NCI-H526 (cell line): ENCODE measurements around the gene DNAJC15.

ENCODE experiments used
- DNase-seq, 2 experiments: peaks; one replicate each; lab custom pipeline; 2025; lab: John Stamatoyannopoulos, UW

The DNAJC15 gene

DNA sequence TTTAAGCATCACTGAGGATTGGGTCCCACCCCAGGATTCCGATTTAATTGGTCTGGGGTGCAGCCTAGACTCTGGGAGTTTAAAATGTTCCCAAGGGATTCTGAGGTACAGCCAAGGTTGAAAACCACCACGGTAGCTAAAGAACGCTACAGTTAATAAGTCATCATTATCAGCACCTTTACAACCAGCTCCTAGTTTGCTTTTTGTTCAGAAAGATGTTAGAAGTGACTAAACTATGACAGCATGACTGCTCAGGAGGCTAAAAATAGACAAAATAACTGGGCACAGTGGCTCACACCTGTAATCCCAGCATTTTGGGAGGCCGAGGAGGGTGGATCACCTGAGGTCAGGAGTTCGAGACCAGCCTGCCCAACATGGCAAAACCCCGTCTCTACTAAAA lies 19.7 kb upstream of the DNAJC15 start:
- no peak for DNase-seq

DNA sequence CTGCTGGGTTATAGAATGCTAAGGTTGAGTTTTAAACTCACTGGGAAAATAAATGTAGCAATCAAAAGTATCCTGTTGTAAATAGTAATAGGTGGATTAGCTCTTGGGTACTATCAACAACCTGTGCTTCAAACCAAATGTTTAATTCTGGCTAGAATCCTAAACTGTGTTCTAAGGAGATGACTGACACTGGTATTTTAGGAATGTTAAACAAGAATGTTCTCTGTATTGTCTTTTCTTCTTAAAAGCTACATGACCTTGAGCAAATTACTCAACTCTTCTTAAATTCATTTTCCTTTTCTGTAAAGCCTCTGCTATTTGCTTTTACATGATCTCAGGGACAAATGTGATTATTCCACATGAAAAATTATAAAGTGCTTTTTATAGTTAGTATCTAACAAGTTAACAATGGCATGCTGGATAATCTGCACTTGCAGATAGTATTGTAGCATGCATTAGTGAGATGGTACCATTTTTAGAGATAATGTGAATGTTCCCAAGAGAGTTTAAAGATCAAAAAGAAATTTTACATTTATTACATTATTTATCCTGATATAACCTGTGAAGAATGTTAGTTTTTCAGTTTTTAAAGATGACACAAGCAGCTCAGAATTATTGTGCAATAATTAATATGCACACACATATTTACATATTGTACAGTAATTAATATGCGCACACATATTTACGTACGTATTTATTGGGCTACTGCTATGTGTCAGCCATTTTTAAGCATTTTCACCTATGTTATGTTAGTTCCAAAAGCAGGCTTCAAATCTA lies 17.7 kb upstream of the DNAJC15 start:
- DNase-seq: no peak

DNA sequence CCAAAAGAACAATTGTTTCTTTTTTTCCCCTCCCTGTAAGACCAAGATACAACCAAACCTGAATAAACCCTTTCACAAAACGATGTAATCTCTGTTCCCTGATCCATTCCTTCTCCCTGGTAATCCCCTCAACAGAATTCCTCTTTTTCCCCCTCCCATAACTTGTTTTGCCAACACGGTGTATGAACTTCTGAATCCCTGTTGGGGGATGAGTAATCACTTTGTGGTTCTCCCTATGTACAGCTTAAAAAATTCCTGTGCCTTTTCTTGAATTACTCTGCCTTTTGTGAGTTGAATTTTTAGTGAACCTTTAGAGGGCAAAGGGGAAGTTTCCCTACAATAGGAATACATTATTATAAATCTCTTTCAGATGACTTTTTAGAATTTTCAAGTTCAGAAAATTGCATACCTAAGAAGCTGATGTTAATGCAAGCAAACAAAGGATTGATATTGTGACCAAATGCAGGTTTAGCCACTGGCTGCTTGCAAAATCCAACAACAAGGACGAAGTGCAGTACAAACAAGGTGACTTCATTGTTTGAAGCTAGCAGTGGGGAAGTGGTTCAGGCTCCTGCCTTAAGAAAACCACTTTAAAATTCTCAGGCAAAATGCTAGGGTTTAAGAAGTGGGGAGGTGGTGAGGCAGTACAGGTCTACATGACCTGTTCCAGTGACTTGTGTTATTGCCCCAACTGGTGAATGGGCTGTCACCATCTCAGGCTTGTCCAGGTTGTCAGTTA lies 16.3 kb upstream of the DNAJC15 start:
- no peak for DNase-seq

DNA sequence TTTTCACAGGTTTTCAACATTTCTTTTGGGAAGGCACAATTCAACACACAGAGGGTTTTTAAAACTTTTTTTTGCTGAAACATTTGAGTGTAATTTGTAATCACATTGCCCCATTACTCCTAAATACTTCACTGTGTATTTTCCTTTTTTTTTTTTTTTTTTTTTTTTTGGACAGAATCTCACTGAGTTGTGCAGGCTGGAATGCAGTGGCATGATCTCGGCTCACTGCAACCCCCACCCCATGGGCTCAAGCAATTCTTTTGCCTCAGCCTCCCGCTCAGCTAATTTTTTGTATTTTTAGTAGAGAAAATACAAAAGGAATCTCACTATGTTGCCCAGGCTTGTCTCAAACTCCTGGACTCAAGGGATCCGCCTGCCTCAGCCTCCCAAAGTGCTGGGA lies 14.8 kb upstream of the DNAJC15 start:
- no peak for DNase-seq

DNA sequence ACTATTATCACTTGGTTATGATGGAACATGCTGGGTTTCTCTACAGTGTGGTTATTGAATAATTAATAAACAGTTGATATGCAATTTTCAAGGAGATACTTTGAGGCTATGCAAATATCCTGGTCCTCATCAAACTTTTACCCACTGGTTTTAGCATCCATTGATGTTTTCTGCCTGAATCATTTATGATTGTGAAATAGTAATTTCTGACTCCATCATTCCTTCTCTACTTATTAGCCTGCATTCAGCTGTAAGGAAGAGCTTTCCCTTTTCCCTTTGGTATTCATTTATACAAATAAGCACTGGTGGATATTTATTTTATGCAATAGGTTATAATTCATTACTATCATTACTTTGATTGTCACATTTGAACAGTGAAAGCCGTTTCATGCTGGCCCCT lies 13.9 kb upstream of the DNAJC15 start:
- no peak for DNase-seq

DNA sequence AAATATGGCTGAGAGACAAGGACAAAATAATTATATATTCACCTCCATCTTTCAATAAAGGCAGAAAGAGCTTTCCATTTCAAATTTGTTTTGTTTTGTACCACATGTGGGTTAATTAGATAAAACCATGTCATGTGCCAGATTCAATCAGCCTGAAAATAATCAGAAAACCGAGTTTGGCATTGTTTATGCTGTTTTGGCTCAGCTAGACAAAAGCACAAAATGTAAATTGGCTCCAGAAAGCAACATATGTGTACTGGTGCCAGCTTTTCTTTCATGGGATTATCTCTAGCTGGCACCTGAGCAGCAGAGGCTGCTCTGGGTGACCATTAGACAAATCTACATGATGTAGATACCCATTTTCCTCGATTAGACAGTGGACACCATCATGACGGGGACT lies 9.2 kb upstream of the DNAJC15 start:
- DNase-seq: no peak

DNA sequence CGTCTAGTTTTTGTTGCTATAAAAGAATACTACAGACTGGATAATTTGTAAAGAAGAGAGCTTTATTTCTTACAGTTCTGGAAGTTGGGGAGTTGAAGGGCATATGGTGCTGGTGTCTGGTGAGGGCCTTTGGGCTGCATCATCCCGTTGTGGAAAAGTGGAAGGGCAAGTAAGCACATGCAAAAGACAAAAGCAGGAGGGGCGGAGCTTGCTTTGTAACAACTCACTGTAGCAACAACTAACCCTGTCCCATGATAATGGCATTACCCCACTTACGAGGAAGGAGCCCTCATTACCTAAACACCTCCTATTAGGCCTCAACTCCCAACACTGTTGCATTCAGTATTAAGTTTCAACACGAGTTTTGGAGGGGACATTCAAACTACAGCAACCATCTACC lies 7.2 kb upstream of the DNAJC15 start:
- no peak for DNase-seq

DNA sequence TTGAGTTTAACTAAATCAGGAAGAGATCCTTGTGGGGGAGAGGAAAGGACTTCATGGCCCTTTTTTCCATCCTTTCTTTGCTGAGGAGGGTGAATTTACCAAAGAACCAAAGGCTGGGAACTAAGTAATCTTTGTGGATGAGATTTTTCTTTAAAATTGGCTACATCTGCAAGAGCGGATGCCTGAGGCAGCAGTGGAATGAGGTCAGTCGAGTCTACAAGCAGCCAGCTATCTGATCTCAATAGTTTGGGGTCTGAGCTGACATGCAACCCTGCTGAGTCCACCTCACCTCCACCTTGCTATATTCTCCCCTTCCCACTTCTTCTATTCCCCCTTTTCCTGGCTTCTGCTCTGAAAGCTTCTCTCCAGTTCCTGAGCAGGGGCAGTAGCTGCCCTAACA lies 3.6 kb upstream of the DNAJC15 start:
- no peak for DNase-seq

DNA sequence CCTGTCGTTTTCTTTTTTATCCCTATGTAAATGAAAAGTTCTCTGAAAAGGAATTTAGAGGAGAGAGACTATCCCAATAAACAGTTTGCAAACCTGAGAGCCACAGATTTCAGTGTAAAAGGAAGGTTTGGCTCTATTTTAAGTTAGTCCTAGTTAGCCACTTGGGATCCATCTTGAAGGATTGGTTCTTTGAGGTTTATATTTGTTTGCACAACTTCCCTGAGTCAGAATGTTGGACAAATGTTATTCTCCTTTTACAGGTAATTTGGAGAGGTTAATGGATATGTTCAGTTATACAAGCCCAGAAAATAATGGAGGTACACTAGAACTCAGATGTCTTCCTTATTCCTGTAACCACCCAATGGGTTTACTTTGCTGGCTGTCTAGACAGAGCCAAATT lies 2.6 kb upstream of the DNAJC15 start:
- DNase-seq: no peak

DNA sequence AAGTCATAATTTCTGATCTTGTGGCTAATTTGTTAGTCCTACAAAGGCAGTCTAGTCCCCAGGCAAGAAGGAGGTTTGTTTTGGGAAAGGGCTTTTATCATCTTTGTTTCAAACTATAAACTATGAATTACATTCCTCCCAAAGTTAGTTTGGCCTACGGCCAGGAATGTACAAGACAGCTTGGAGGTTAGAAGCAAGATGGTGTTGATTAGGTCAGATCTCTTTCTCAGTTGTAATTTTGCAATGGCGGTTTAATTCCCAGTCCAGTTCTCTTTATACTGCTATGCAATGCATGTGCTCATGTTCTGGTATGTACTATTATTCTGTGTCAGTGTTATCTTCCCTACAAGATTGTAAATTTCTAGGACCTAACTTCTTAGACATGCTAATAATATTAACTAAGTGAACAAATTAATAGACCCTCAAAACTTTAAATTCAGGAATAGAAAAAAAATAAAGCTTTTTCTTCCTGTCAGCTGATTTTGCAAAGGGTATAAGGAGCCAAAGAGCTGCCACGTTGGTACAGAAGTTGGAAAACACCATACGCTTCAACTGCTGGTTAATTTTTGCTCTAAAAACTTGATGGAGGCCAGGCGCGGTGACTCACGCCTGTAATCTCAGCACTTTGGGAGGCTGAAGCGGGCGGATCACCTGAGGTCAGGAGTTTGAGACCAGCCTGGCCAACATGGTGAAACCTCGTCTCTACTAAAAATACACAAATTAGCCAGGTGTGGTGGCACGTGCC lies 1.3 kb upstream of the DNAJC15 start:
- DNase-seq: no peak

DNA sequence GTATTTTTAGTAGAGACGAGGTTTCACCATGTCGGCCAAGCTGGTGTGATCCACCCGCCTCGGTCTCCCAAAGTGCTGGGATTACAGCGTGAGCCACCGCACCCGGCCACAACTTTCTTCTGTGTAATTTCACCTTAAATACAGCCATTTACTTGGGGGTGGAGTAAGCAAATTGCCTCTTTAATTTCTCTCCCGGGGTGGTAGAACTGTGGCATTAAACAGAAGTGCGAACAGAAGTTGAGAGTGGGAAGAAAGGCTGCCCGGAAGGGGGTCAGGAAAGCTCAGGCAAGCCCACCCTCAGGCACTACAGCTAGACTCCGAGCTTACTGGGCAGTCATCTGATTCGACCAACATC lies 475 bp upstream of the DNAJC15 start:
- no peak for DNase-seq

DNA sequence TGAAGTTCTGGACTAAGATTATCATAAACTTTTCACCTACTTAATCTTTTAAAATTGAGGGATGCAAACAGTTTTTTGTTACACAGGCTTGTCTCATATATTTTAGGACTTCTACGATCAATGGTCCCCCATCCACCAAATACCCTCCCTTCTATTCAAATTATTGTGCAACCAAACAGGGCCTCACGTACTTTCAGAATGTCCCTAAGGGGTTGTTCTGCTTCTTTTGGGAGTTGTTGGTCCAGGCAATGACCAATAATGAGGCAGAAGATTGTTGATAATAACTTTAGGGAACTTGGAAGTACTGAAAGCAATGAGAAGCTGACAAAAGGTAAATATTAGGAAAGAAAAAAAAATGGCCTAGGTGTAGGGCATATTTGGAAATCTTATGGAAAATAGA lies 2.9 kb downstream of the DNAJC15 start:
- peak in 1 of 2 experiments; percentile 4 for DNase-seq

DNA sequence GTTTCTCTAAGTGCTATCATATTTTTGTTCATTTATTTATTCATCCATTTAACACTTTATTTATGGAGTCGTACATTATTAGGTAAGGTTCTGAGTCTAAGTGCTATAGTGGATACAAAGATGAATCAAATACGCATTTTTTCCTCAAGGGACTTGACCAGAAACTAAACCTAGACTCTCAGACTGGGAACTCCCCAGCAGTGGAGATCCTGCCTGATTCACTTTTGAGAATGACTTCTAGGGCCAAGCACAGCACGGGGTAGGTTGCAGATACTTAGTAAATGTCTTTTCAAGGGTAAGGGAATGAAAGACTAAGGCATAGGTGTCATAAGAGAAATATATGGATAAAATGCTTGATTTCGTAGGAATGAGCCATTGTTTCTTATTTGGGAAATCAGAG lies 7.2 kb downstream of the DNAJC15 start:
- DNase-seq: no peak

DNA sequence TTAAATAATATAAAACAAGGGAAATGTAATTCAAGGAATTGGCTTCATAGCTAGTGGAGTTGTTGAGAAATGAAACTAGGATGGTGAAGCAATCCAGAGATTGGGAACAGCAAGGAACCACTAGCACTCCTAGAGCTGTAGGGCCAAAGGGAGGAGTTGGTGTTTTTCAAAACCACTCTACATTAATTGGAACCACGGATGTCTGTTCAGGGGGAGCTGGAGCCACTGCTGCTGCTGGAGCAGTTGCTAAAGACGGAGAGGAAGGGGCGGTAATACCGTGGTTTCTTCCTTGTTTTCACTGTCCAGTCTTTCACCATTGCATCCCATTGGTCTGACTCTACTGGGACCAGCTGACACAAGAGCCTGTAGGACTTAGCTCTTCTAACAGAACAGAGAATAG lies 8.5 kb downstream of the DNAJC15 start:
- no peak for DNase-seq

DNA sequence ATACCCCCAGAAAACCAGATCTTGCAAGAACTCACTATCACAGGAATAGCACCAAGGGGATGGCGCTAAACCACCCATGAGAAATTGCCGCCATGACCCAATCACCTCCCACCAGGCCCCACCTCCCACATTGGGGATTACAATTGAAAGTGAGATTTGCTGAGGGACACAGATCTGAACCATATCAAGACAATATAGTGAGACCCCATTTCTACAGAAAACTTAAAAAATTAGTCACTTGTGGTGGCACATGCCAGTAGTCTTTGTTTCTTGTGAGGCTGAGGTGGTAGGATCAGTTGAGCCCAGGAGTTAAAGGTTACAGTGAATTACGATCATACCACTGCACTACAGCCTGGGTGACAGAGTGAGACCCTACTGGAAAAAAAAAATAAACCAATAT lies 9.7 kb downstream of the DNAJC15 start:
- no peak for DNase-seq

DNA sequence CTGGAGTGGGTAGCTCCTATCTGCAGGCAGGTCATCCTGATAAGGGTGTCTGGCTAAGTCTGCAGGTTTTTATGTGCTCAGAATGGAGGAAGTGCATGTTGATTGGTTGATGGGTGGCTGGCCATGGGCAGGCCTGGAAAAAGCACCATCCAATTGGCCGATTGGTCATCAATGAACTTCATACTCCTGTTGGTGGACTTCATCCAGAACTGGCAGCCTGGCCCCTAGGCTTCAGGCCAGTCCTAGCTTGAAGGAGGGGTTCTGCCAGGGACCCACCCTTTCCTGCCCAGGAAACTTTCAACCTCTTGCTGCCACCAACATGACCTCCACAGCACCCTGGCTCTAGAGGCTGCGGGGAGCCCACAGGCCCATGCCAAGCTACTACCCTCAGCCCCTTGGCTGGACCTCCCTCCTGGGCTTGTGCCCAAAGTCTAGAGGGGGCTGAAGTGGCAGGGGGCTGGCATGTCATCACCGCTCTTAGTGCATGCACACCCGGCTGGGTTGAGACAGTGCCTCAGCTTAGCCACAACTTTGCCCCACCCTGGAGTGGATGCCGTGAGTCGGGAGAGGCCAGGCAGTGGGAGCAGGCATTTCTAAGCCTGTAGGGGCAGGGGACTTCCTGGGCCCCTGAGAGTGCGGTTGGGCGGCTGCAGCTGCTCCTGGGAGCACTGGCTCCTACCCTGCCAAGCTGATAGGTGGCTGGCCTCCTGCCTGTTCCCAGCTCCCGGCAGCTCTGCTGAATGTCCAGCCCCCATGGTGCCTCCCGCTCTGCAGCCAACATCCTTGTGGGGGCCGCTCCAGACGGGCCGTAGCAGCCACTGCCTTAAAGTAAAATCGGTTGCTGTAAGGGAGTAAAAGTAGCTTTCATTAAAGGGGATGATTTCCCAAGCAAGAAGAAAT lies 13.2 kb downstream of the DNAJC15 start:
- DNase-seq: no peak

DNA sequence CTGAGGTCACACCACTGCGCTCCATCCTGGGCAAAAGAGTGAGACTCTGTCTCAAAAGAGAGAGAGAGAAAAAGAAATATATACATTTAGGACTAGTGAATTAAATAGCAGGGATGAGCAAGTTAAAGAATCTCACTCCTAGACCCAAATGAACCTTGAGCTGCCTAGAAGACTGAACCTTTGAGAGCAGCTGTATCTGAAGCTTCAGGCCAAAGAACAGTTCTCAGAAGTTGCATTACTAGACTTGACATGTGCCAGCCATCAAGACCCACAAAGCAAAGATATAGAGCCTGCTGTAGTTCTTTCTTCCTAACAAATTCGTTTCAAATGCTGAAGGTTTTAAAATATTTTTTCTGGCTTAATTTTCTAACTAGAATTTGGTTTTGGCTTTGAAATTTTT lies 16.6 kb downstream of the DNAJC15 start:
- DNase-seq: no peak

DNA sequence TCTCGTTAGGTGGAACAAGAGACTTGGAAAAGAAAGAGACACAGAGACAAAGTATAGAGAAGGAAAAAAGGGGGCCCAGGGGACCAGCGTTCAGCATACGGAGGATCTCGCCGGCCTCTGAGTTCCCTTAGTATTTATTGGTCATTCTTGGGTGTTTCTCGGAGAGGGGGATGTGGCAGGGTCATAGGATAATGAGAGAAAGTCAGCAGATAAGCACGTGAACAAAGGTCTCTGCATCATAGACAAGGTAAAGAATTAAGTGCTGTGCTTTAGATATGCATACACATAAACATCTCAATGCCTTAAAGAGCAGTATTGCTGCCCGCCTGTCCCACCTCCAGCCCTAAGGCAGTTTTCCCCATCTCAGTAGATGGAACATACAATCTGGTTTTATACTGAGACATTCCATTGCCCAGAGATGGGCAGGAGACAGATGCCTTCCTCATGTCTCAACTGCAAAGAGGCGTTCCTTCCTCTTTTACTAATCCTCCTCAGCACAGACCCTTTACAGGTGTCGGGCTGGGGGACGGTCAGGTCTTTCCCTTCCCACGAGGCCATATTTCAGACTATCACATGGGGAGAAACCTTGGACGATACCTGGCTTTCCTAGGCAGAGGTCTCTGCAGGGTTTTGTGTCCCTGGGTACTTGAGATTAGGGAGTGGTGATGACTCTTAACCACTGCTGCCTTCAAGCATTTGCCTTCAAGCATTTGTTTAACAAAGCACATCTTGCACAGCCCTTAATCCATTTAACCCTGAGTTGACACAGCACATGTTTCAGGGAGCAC lies 17.4 kb downstream of the DNAJC15 start:
- DNase-seq: peak; percentile 22 to 32

DNA sequence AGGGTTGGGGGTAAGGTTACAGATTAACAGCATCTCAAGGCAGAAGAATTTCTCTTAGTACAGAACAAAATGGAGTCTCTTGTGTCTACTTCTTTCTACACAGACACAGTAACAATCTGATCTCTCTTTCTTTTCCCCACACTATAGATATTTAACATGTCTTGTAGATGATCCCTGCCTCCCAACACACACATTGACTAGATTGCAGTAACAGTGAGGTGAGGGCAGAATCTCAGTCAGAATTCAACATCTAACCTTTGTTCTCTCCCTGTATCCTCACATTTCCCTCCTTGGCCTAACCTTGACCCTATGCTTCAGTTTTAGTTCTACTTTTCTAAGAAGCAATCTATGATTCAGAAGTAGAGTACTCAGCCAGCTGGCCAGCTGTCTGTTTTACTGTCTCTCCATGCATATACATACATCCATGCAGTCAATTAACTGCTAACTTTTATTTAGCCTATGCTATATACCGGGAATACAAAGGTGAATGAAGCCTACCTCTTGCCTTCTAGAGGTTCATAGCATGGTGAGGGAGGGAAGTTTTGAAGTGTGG lies 18.1 kb downstream of the DNAJC15 start:
- no peak for DNase-seq

DNA sequence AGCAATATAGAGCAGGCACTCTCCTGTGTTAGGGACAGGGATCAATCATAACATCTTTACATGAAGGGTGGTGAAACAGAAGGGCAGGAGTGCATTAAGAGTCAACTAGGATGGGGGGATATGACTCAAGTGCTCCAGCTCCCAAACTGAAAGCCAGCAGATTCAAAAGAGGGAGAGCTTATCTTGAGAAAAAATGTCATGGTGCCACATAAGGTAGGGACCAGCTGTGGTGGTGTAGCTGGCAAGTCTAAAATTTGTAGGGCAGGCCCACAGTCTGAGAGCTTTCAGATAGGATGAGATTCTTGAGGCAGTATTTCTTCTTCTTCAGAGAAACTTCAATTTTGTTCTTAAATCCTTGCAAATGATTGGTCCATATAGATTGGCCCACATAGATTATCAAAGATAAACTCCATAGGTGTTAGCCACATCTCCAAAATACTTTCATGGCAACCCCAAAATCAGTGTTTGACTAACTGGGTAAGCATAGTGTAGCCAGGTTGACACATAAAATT lies 19.1 kb downstream of the DNAJC15 start:
- DNase-seq: no peak
